Stimulated activated effector memory CD8-positive, alpha-beta T cell treated with anti-CD3 and anti-CD28 coated beads, Interleukin-12 subunit alpha, Interleukin-12 subunit beta, amount 100 ng/mL, for 72 hours (primary cell): ENCODE measurements around the gene GRK5.
"Not testable (repeated sequence)": the region's sequence is repeated elsewhere in the genome, so short reads cannot be mapped to it uniquely, and the experiment has no call there.

Source experiments
- ATAC-seq: fragments of 150-1000 bp; cut with Tn5 transposase; 2 replicates; pipeline ENCODE4 v1.10.0; 2021
- DNase-seq, 2 donors: peaks; one replicate each; pipeline ENCODE4 v3.0.0; 2021 to 2022; ENCODE audit warnings: low spot score in 2 of 2
- H3K27ac Mint-ChIP-seq: one replicate; pipeline ENCODE4 v1.8.0; 2022; ENCODE audit warnings: mild to moderate bottlenecking, mixed read lengths
- H3K36me3 Mint-ChIP-seq: one replicate; pipeline ENCODE4 v1.8.0; 2022; ENCODE audit warnings: mild to moderate bottlenecking, mixed read lengths
- H3K4me1 Mint-ChIP-seq: one replicate; pipeline ENCODE4 v1.8.0; 2022; ENCODE audit warnings: mixed read lengths
- H3K4me3 Mint-ChIP-seq: one replicate; pipeline ENCODE4 v1.8.0; 2022; ENCODE audit warnings: mild to moderate bottlenecking, mixed read lengths
- H3K9me3 Mint-ChIP-seq: one replicate; pipeline ENCODE4 v1.8.0; 2022; ENCODE audit warnings: mixed read lengths

GRK5 gene

DNA sequence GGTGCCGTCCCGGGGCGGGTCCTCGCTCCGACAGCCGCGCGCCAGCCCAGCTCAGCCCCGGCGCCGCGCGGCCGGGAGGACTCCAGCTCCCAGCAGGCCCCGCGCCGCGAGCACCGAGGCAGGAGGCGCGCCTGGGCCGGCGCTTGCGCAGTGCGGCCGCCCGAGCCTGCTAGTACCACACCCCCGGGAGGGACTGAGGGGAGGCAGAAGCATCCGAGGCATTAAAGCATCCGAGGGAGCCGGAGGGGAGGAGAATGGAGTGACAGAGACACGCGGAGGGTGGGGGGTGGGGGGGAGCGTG lies at the start of gene GRK5:
TSS of gene GRK5 (plus strand) at position 206 of the 301 bp plus-strand sequence. CDS start 347 bp downstream, outside the sequence.
- peak within 1 kb of the TSS; percentile 96 for H3K27ac Mint-ChIP-seq
- peaks cover 41% of the 10 kb centered on the region for H3K4me1 Mint-ChIP-seq

GRCh38 chr10:119159332-119159731 lies 48.0 kb upstream of the GRK5 start:
- Mint-ChIP-seq H3K4me3 (no peak overlapping the region), H3K36me3 (peaks cover 100% of the 10 kb centered on the region), H3K4me1 (peaks cover 24% of the 10 kb centered on the region), H3K9me3 (no peaks in the 10 kb centered on the region), H3K27ac (no peak overlapping the region)
- DNase-seq: no peak
- no peak for ATAC-seq

More for the DNA sequence above, at the start of gene GRK5:
- Mint-ChIP-seq H3K36me3 (peaks cover 6% of the 10 kb centered on the region), H3K9me3 (no peaks in the 10 kb centered on the region), H3K4me3 (peak within 1 kb of the TSS; percentile 94)
- ATAC-seq (peak; percentile 91), DNase-seq (peak; percentile 93 to 95)

- Mint-ChIP-seq H3K27ac (no peak overlapping the region), H3K36me3 (peaks cover 86% of the 10 kb centered on the region), H3K4me3 (no peak overlapping the region), H3K9me3 (no peaks in the 10 kb centered on the region), H3K4me1 (peaks cover 40% of the 10 kb centered on the region)
- ATAC-seq (no peak), DNase-seq (no peak)
Measured at GRCh38 chr10:119161680-119162451, 45.5 kb upstream of the GRK5 start.

DNA sequence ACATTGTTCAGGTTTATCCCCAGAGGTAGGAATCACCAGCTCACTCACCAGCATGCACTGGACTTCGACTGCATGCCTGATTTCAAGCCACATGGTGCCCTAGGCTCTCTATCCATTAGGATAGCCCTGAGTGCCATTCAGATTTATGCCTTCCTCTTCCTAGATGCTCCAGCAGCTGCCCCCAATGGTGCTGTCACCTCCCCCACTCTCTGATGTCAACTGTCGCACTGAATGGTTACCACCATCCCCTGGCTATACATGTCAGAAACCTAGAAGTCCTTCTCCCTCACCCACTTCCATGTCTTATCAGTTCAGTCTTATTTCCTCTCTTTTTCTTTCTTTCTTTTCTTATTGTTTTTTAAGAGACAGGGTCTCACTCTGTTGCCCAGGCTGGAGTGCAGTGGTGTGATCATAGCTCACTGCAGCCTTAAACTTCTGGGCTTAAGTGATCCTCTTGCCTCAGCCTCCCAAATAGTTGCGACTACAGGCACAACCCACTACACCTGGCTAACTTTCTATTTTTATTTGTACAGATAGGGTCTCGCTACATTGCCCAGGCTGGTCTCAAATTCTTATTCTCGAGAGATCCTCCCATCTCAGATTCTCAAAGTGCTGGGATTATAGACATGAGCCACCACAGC lies 44.8 kb upstream of the GRK5 start:
- Mint-ChIP-seq H3K27ac (no peak overlapping the region), H3K9me3 (no peaks in the 10 kb centered on the region), H3K36me3 (peaks cover 86% of the 10 kb centered on the region), H3K4me1 (peaks cover 44% of the 10 kb centered on the region), H3K4me3 (no peak overlapping the region)
- DNase-seq (no peak), ATAC-seq (no peak)

DNA sequence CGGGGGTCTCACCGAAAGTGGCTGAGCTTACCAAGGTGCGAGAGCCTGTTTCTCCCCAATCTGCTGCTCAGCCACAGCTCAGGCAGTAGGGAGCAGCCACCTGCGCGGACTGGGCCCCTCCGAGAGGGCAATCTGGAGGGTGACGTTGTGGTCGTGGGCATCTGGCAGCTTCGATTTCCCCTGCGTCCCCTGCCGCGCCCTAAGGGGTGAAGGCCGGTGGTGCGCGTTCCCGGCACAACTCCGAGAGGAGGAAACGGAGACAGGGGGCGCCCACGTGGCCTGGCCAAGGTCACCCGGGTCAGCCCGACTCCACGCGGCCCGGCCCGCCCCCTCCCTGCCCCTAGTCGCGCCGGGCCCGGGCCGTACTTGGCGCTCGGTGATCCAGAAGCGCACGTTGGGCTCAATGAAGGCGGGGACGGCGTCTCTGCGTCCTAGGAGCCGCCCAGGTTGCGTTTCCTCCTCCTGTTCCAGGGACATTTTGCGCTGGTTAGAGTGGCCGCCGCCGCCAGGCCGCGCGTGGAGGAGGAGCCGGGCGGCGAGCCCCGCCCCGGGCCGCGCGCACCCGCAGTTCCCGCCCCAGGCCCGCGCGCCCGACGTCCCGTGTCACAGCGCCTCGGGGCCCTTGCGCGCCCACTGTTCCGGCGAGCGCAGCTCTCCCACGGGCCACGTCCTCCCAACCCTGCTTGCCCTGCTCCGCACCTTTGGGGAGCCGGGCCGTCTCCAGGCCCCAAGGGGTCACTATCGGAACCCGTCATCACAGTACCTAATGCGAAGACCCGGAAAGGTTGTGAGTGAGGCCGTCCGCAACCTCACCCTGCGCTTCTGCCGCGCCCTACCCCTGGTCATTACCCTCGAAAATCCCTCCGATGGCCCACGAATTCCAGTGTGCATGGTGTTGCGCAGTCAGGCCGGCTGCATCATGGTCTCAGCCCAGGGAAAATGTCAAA lies 41.9 kb upstream of the GRK5 start, which contains the start of gene SFXN4:
TSS of gene SFXN4 (minus strand) at position 544 of the 947 bp plus-strand sequence. CDS start at position 477, 67 bp downstream.
- Mint-ChIP-seq H3K9me3 (no peaks in the 10 kb centered on the region), H3K4me3 (peak within 1 kb of the TSS; percentile 85), H3K27ac (peak within 1 kb of the TSS; percentile 90), H3K36me3 (peaks cover 86% of the 10 kb centered on the region), H3K4me1 (peaks cover 44% of the 10 kb centered on the region)
- ATAC-seq (peak; percentile 94), DNase-seq (peak; percentile 74 to 89)

GRCh38 chr10:119166118-119166500 lies 41.3 kb upstream of the GRK5 start:
- Mint-ChIP-seq H3K4me1 (peaks cover 44% of the 10 kb centered on the region), H3K36me3 (peaks cover 86% of the 10 kb centered on the region), H3K4me3 (peak overlapping the region; percentile 85), H3K27ac (peak overlapping the region; percentile 90), H3K9me3 (no peaks in the 10 kb centered on the region)
- no peak for DNase-seq
- ATAC-seq: peak; percentile 22

DNA sequence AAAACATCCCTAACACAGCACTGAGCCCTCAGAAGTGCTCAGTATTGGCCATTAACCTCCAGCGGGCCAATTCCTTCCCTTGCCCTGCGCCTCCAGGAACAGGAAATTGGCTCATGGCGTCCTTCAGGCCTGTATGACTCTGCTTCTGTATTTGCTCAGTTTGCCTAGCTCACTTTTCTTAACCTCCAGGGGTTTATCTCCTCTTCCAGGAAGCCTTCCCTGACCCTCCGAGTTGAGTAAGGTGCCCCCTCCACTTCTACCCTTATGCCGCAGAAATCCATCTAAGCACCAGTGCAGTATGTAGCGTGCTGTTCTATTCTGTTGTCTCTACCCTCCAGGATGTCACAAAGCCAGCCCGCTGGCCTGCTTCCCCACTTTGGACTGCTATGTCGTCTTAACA lies 40.8 kb upstream of the GRK5 start:
- Mint-ChIP-seq H3K36me3 (peaks cover 86% of the 10 kb centered on the region), H3K27ac (peak overlapping the region; percentile 90), H3K9me3 (no peaks in the 10 kb centered on the region), H3K4me3 (peak overlapping the region; percentile 85), H3K4me1 (peaks cover 43% of the 10 kb centered on the region)
- ATAC-seq: no peak
- DNase-seq: no peak

DNA sequence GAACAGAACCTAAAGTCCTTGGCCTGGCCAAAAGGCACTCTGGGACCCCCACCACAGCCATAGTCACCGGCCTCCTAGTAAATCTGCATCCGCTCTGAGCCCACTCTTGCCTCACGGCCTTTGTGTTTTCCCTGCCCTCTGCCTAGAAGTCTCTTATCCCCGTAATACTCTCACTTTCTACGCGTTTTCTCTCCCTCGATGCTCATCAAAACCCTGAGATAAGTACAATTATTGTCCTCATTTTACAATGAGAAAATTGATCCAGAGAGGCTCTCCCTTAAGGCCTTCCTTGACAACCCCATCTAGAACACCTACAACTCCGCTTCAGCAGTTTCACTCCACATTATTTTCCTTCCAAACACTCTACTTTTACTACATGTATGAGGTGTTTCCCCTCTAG lies 40.3 kb upstream of the GRK5 start:
- ATAC-seq: no peak
- no peaks in the 10 kb centered on the region for H3K9me3 Mint-ChIP-seq
- DNase-seq: no peak
- peak overlapping the region; percentile 85 for H3K4me3 Mint-ChIP-seq
- H3K27ac Mint-ChIP-seq: peak overlapping the region; percentile 90
- peaks cover 38% of the 10 kb centered on the region for H3K4me1 Mint-ChIP-seq
- H3K36me3 Mint-ChIP-seq: peaks cover 86% of the 10 kb centered on the region

- H3K36me3 Mint-ChIP-seq: peaks cover 95% of the 10 kb centered on the region
- no peak for DNase-seq
- H3K27ac Mint-ChIP-seq: no peak overlapping the region
- H3K9me3 Mint-ChIP-seq: no peaks in the 10 kb centered on the region
- no peak overlapping the region for H3K4me3 Mint-ChIP-seq
- H3K4me1 Mint-ChIP-seq: peaks cover 33% of the 10 kb centered on the region
- ATAC-seq: no peak
Measured at GRCh38 chr10:119174109-119174508, 33.3 kb upstream of the GRK5 start.

- Mint-ChIP-seq H3K4me3 (peak overlapping the region; percentile 99), H3K27ac (peak overlapping the region; percentile 100), H3K9me3 (no peaks in the 10 kb centered on the region), H3K4me1 (peaks cover 33% of the 10 kb centered on the region), H3K36me3 (peaks cover 74% of the 10 kb centered on the region)
- peak; percentile 64 for ATAC-seq
- peak in 1 of 2 donors; percentile 65 for DNase-seq
Measured at GRCh38 chr10:119176166-119176565, 31.2 kb upstream of the GRK5 start.

GRCh38 chr10:119177708-119178371 lies 29.5 kb upstream of the GRK5 start:
- no peaks in the 10 kb centered on the region for H3K9me3 Mint-ChIP-seq
- H3K27ac Mint-ChIP-seq: peak overlapping the region; percentile 100
- peaks cover 33% of the 10 kb centered on the region for H3K4me1 Mint-ChIP-seq
- H3K36me3 Mint-ChIP-seq: peaks cover 58% of the 10 kb centered on the region
- DNase-seq (no peak), ATAC-seq (peak; percentile 82)
- H3K4me3 Mint-ChIP-seq: peak overlapping the region; percentile 99

DNA sequence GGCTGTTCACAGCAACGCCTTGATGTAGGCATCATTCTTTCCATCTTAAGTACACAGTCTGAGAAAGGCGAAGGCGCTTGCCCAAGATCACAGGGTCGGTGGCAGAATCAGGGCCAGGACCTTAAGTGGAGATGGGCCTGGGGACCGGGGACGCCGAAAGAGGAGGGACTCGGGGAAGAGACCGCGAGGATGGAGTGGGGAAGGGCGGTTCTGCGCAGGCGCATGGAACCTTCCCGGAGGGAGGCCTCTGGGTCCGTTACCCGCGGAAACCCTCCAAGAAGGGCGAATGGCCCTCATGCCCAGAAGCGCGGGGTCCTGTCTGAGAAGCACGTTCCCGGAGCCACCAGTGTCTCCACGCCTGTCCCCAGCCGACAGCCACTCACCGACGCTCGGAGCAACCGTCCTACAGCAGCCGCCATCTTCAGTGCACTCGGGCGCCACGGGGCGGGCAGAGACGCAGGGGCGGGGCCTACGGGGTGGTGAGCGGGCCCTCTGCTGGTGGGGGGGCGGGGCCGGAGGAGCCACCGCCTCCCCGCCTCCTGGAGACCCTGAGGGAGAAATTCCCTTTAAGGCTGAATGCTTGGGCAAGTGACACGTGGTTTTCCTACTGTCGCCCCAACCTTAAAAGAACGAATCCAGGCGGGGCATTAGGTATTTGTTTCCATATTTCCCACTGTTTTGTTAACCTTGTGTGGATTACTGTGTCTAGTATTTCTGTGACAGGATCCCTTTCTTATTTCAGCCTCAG lies 28.8 kb upstream of the GRK5 start, which contains the start of gene PRDX3:
TSS of gene PRDX3 (minus strand) at position 441 of the 748 bp plus-strand sequence. CDS start at position 419, 22 bp downstream.
- peak; percentile 87 to 96 for DNase-seq
- peaks cover 34% of the 10 kb centered on the region for H3K4me1 Mint-ChIP-seq
- peak within 1 kb of the TSS; percentile 99 for H3K4me3 Mint-ChIP-seq
- no peaks in the 10 kb centered on the region for H3K9me3 Mint-ChIP-seq
- peaks cover 51% of the 10 kb centered on the region for H3K36me3 Mint-ChIP-seq
- peak within 1 kb of the TSS; percentile 100 for H3K27ac Mint-ChIP-seq
- ATAC-seq: peak; percentile 93

- ATAC-seq, H3K27ac Mint-ChIP-seq, DNase-seq, H3K4me3 Mint-ChIP-seq, H3K9me3 Mint-ChIP-seq: not testable (repeated sequence)
- H3K36me3 Mint-ChIP-seq: peaks cover 27% of the 10 kb centered on the region
- peaks cover 27% of the 10 kb centered on the region for H3K4me1 Mint-ChIP-seq
Measured at GRCh38 chr10:119180850-119181400, 26.4 kb upstream of the GRK5 start.
